Keratinocyte (primary cell): ENCODE data around the gene CACNA1B. TPM values are rescaled to one million over a fixed set of nuclear protein-coding genes. Genes with fewer than 3 reads are reported as not detected.

ENCODE experiments used
- DNase-seq: peaks from one replicate; pipeline ENCODE4 v3.0.0-alpha.2; 2011; ENCODE audit warnings: low read depth, missing footprints, low spot score
- FAIRE-seq: peaks from 2 replicates; lab custom pipeline; 2011; peaks lifted over from hg19 to GRCh38; lab: Jason Lieb, UNC
- H2AFZ ChIP-seq: 2 replicates; pipeline ENCODE4 v1.6.0; 2012; ENCODE audit warnings: low read length, control low read depth, inconsistent platforms; ENCODE audit not compliant: control insufficient read depth
- H3K27ac ChIP-seq: 2 replicates; pipeline ENCODE4 v1.5.1; 2011; ENCODE audit warnings: low read length; ENCODE audit not compliant: control insufficient read depth, insufficient read depth
- H3K27me3 ChIP-seq: 3 replicates; pipeline ENCODE4 v1.6.0; 2011; ENCODE audit warnings: low read length; ENCODE audit not compliant: control insufficient read depth, insufficient read depth; ENCODE audit errors: extremely low read depth
- H3K36me3 ChIP-seq, 2 experiments: 2 replicates in 1 of 2; 3 replicates in 1 of 2; pipeline ENCODE4 v1.5.1; 2011; ENCODE audit warnings: low read length in 2 of 2, mild to moderate bottlenecking in 1 of 2; ENCODE audit not compliant: control insufficient read depth in 2 of 2, insufficient read depth in 2 of 2; ENCODE audit errors: extremely low read depth in 1 of 2
- H3K4me1 ChIP-seq: 3 replicates; pipeline ENCODE4 v1.5.1; 2011; ENCODE audit warnings: low read length; ENCODE audit not compliant: control insufficient read depth, insufficient read depth; ENCODE audit errors: extremely low read depth
- H3K4me2 ChIP-seq: 3 replicates; pipeline ENCODE4 v1.6.0; 2011; ENCODE audit warnings: low read depth, low read length; ENCODE audit not compliant: control insufficient read depth, insufficient read depth; ENCODE audit errors: extremely low read depth
- H3K4me3 ChIP-seq, 3 experiments: fragments of 200-600 bp in 1 of 3; sonication (generic) in 1 of 3; 2 replicates in 2 of 3; 3 replicates in 1 of 3; pipeline ENCODE4 v1.5.1; 2011 to 2016; ENCODE audit warnings: low read length in 3 of 3, mild to moderate bottlenecking in 3 of 3, control low read depth in 2 of 3, inconsistent platforms in 1 of 3, low read depth in 1 of 3, mixed read lengths in 1 of 3, mixed run types in 1 of 3, moderate library complexity in 1 of 3; ENCODE audit not compliant: control insufficient read depth in 2 of 3, insufficient read depth in 2 of 3; ENCODE audit errors: extremely low read depth in 1 of 3
- H3K79me2 ChIP-seq: 2 replicates; pipeline ENCODE4 v1.6.0; 2012; ENCODE audit warnings: low read length; ENCODE audit not compliant: control insufficient read depth, insufficient read depth
- H3K9ac ChIP-seq: 3 replicates; pipeline ENCODE4 v1.6.0; 2011; ENCODE audit warnings: low read length; ENCODE audit not compliant: control insufficient read depth, insufficient read depth; ENCODE audit errors: extremely low read depth
- H3K9me1 ChIP-seq: 3 replicates; pipeline ENCODE4 v1.6.0; 2011; ENCODE audit warnings: low read length; ENCODE audit not compliant: control insufficient read depth, insufficient read depth; ENCODE audit errors: extremely low read depth
- H3K9me3 ChIP-seq: 2 replicates; pipeline ENCODE4 v1.5.1; 2012; ENCODE audit warnings: low read depth, low read length; ENCODE audit not compliant: control insufficient read depth
- H4K20me1 ChIP-seq: 3 replicates; pipeline ENCODE4 v1.6.0; 2011; ENCODE audit warnings: low read length; ENCODE audit not compliant: control insufficient read depth, insufficient read depth; ENCODE audit errors: extremely low read depth
- CTCF ChIP-seq, 3 experiments: IDR thresholded peaks in 1 of 3; conservative IDR thresholded peaks in 1 of 3; optimal IDR thresholded peaks in 1 of 3; 2 replicates in 2 of 3; 3 replicates in 1 of 3; pipeline versions ENCODE3 to v1.5.1; 2011; ENCODE audit warnings: low read length in 3 of 3, mild to moderate bottlenecking in 3 of 3, moderate library complexity in 2 of 3, control low read depth in 1 of 3, inconsistent platforms in 1 of 3; ENCODE audit not compliant: insufficient read depth in 2 of 3; ENCODE audit errors: extremely low read depth in 1 of 3
- EZH2 ChIP-seq: IDR thresholded peaks from one replicate; pipeline ENCODE4 v1.6.1; 2012; ENCODE audit warnings: inconsistent platforms, mild to moderate bottlenecking, low read length, moderate library complexity
- dilution Hi-C: fragments of 300-500 bp; cut with MboI; formaldehyde crosslinking; loops from one replicate; pipeline ENCODE4 v1.7.0; 2020; ENCODE audit warnings: low sequenced_read_pairs; ENCODE audit not compliant: extremely low pct_ligation_motif_present
- polyA plus RNA-seq, 5 experiments: library from polyadenylated mRNA; depleted of rRNA in 3 of 5; stranded (reverse) in 3 of 5; stranded (forward) in 1 of 5; unstranded in 1 of 5; fragments of >200 nt; gene quantifications; 1 replicate in 1 of 5; 2 replicates in 3 of 5; 3 replicates in 1 of 5; pipeline versions ENCODE4 v1.2.1 to v1.2.3, GENCODE V29; 2011 to 2012; ENCODE audit warnings: missing spikeins in 2 of 5, low read depth in 1 of 5, low replicate concordance in 1 of 5

Gene CACNA1B
- polyA plus RNA-seq, 1 donor (not counting 4 experiments of a cell fraction or from before 2014, with no cell fraction given), result 0.01 TPM

- H3K4me3 ChIP-seq, result no peak overlapping the region
- H3K4me2 ChIP-seq, result no peak overlapping the region
- DNase-seq (no peak), FAIRE-seq (no peak)
- H3K9me1 ChIP-seq, result no peaks in the 10 kb centered on the region
- no peaks in the 10 kb centered on the region for H3K4me1 ChIP-seq
- H3K9me3 ChIP-seq, result peaks cover 2% of the 10 kb centered on the region
- H3K36me3 ChIP-seq, result no peaks in the 10 kb centered on the region
- H4K20me1 ChIP-seq, result no peaks in the 10 kb centered on the region
- no peak for TF ChIP-seq CTCF (optimal IDR thresholded peaks at IDR 0.05 in 1 of 3, IDR thresholded peaks at IDR 0.05 in 1 of 3, conservative IDR thresholded peaks at IDR 0.05 in 1 of 3; ENCODE audit: extremely low read depth in 1 of 3, insufficient read depth in 2 of 3, low read length in 3 of 3)
- no peak for TF ChIP-seq EZH2
- H3K27ac ChIP-seq, result no peak overlapping the region
- H3K27me3 ChIP-seq, result no peaks in the 10 kb centered on the region
- no peak overlapping the region for H2AFZ ChIP-seq
- H3K9ac ChIP-seq, result no peak overlapping the region
- dilution Hi-C loops, result no loop called here
- no peaks in the 10 kb centered on the region for H3K79me2 ChIP-seq
Measured at GRCh38 chr9:138099803-138100598, 222.4 kb downstream of the CACNA1B start.

- DNase-seq, result no peak
- Histone ChIP-seq H3K27me3 (no peaks in the 10 kb centered on the region), H3K9ac (no peak overlapping the region), H4K20me1 (no peaks in the 10 kb centered on the region), H3K36me3 (no peaks in the 10 kb centered on the region), H3K79me2 (no peaks in the 10 kb centered on the region), H3K9me1 (no peaks in the 10 kb centered on the region), H3K9me3 (peaks cover 2% of the 10 kb centered on the region), H3K4me1 (no peaks in the 10 kb centered on the region), H2AFZ (no peak overlapping the region), H3K4me2 (no peak overlapping the region), H3K4me3 (no peak overlapping the region), H3K27ac (no peak overlapping the region)
- FAIRE-seq, result no peak
- TF ChIP-seq CTCF (optimal IDR thresholded peaks at IDR 0.05 in 1 of 3, IDR thresholded peaks at IDR 0.05 in 1 of 3, conservative IDR thresholded peaks at IDR 0.05 in 1 of 3; ENCODE audit: extremely low read depth in 1 of 3, insufficient read depth in 2 of 3, low read length in 3 of 3) (peak in 1 of 3 experiments; percentile 4), EZH2 (no peak)
- dilution Hi-C loops, result no loop called here
Measured at GRCh38 chr9:138100711-138101350, 223.2 kb downstream of the CACNA1B start.
